HCT116 (cell line): ENCODE results near the gene RHOH. TPM values are rescaled to one million over a fixed set of nuclear protein-coding genes. Genes with fewer than 3 reads are reported as not detected.
"Not testable (repeated sequence)": the region's sequence is repeated elsewhere in the genome, so short reads cannot be mapped to it uniquely, and the experiment has no call there.

Source experiments
- ATAC-seq: fragments of 200-7000 bp; cut with Tn5 transposase; 2 replicates; pipeline ENCODE4 v1.9.1; 2020; ENCODE audit warnings: mild to moderate bottlenecking, moderate library complexity
- BruUV-seq: library from RNA; stranded (reverse); fragments of 400-500 nt; replicated peaks from 2 replicates; lab custom pipeline; 2021; lab: Mats Ljungman, UMichigan
- CTCF ChIA-PET: fragments of 300-600 bp; sonication (Branson Sonifier 250); formaldehyde crosslinking; loops from one replicate; lab custom pipeline; 2021; ENCODE audit warnings: antibody characterized with exemption; lab: Charles Lee
- POLR2A ChIA-PET: fragments of 300-600, 350-600 bp; sonication (Branson Sonifier 250); formaldehyde crosslinking; loops from one replicate; lab custom pipeline; 2021; ENCODE audit warnings: antibody characterized with exemption; lab: Charles Lee
- RAD21 ChIA-PET, 2 experiments: fragments of 300-600 bp; sonication (Branson Sonifier 250); formaldehyde crosslinking; loops; one replicate each; lab custom pipeline; 2023; ENCODE audit warnings: low total read pairs in 2 of 2; ENCODE audit not compliant: uncharacterized antibody in 2 of 2, unreplicated experiment in 2 of 2, low non-redundant PET in 1 of 2; lab: Charles Lee
- DNase-seq: peaks from one replicate; pipeline ENCODE4 v3.0.0-alpha.2; 2010; ENCODE audit warnings: low read depth, low spot score
- H2AFZ ChIP-seq: fragments of 200-600 bp; shearing (Covaris generic), sonication (generic); 2 replicates; pipeline ENCODE4 v1.6.1; 2017; ENCODE audit warnings: low read depth, mixed run types, mixed read lengths, antibody characterized with exemption, low read length; ENCODE audit not compliant: poor library complexity, severe bottlenecking
- H3K27ac ChIP-seq: 2 replicates; pipeline ENCODE4 v1.5.1; 2012; ENCODE audit warnings: low read depth, low read length
- H3K27me3 ChIP-seq: fragments of 200-600 bp; sonication (generic); 2 replicates; pipeline ENCODE4 v1.6.1; 2016; ENCODE audit warnings: mixed run types, low read length, mixed read lengths; ENCODE audit not compliant: insufficient read depth
- H3K36me3 ChIP-seq, 2 experiments: fragments of 200-500 bp in 1 of 2; fragments of 200-600 bp in 1 of 2; sonication (Bioruptor generic) in 1 of 2; sonication (generic) in 1 of 2; 2 replicates each; pipeline versions ENCODE4 v1.5.1 to v1.6.1; 2014 to 2016; ENCODE audit warnings: low read length in 2 of 2, inconsistent platforms in 1 of 2, mixed read lengths in 1 of 2, mixed run types in 1 of 2; ENCODE audit not compliant: insufficient read depth in 2 of 2, control insufficient read depth in 1 of 2
- H3K4me1 ChIP-seq, 2 experiments: fragments of 200-600 bp in 1 of 2; sonication (generic) in 1 of 2; 2 replicates each; pipeline versions ENCODE4 v1.5.1 to v1.6.1; 2012 to 2017; ENCODE audit warnings: low read length in 2 of 2, inconsistent platforms in 1 of 2, mild to moderate bottlenecking in 1 of 2, mixed read lengths in 1 of 2, mixed run types in 1 of 2, moderate library complexity in 1 of 2; ENCODE audit not compliant: insufficient read depth in 2 of 2, control insufficient read depth in 1 of 2
- H3K4me2 ChIP-seq: fragments of 200-600 bp; sonication (generic); 2 replicates; pipeline ENCODE4 v1.6.1; 2017; ENCODE audit warnings: mixed run types, low read length, mixed read lengths
- H3K4me3 ChIP-seq, 2 experiments: fragments of 200-600 bp in 1 of 2; sonication (generic) in 1 of 2; replicated peaks in 1 of 2; 2 replicates each; pipeline ENCODE4 v1.5.1; 2011 to 2016; ENCODE audit warnings: low read length in 2 of 2, control low read depth in 1 of 2, low read depth in 1 of 2, mild to moderate bottlenecking in 1 of 2, mixed read lengths in 1 of 2, mixed run types in 1 of 2
- H3K79me2 ChIP-seq: fragments of 200-600 bp; sonication (generic); 2 replicates; pipeline ENCODE4 v1.6.1; 2017; ENCODE audit warnings: mild to moderate bottlenecking, mixed run types, low read length, moderate library complexity, mixed read lengths; ENCODE audit not compliant: insufficient read depth
- H3K9ac ChIP-seq: fragments of 200-600 bp; sonication (generic); 2 replicates; pipeline ENCODE4 v1.6.1; 2016; ENCODE audit warnings: low read length, mixed read lengths
- H3K9me2 ChIP-seq: fragments of 200-600 bp; sonication (generic), shearing (Covaris generic); 2 replicates; pipeline ENCODE4 v1.6.1; 2017; ENCODE audit warnings: mixed run types, mild to moderate bottlenecking, moderate library complexity; ENCODE audit not compliant: insufficient read depth
- H3K9me3 ChIP-seq, 2 experiments: fragments of 200-500 bp in 1 of 2; fragments of 200-600 bp in 1 of 2; sonication (Bioruptor generic) in 1 of 2; sonication (generic) in 1 of 2; 2 replicates each; pipeline ENCODE4 v1.6.1; 2014 to 2017; ENCODE audit warnings: low read length in 2 of 2, mixed read lengths in 2 of 2, inconsistent platforms in 1 of 2, low read depth in 1 of 2, mild to moderate bottlenecking in 1 of 2, mixed run types in 1 of 2, moderate library complexity in 1 of 2; ENCODE audit not compliant: control insufficient read depth in 1 of 2, insufficient read depth in 1 of 2
- H4K20me1 ChIP-seq: fragments of 200-600 bp; sonication (generic), shearing (Covaris generic); 2 replicates; pipeline ENCODE4 v1.6.1; 2017; ENCODE audit warnings: mixed run types, mild to moderate bottlenecking, moderate library complexity; ENCODE audit not compliant: insufficient read depth
- ATF3 ChIP-seq: IDR thresholded peaks from 2 replicates; pipeline ENCODE4 v1.6.1; 2012
- CBX3 ChIP-seq: IDR thresholded peaks from 2 replicates; pipeline ENCODE4 v1.6.1; 2012; ENCODE audit warnings: low read depth
- CEBPB ChIP-seq: IDR thresholded peaks from 2 replicates; pipeline ENCODE4 v1.6.1; 2012; ENCODE audit warnings: low read depth
- CTCF ChIP-seq, 3 experiments: fragments of 200-600 bp in 1 of 3; sonication (generic) in 1 of 3; IDR thresholded peaks in 2 of 3; conservative IDR thresholded peaks in 1 of 3; 2 replicates each; pipeline ENCODE4 v1.5.1; 2012 to 2017; ENCODE audit warnings: low read depth in 2 of 3, low read length in 2 of 3, antibody characterized with exemption in 1 of 3, borderline replicate concordance in 1 of 3, control low read depth in 1 of 3, mild to moderate bottlenecking in 1 of 3, mixed read lengths in 1 of 3, mixed run types in 1 of 3, moderate library complexity in 1 of 3; ENCODE audit not compliant: insufficient read depth in 1 of 3
- ELF1 ChIP-seq: IDR thresholded peaks from 2 replicates; pipeline ENCODE4 v1.6.1; 2012; ENCODE audit warnings: low read depth, borderline replicate concordance
- EZH2 ChIP-seq: fragments of 200-600 bp; sonication (generic); IDR thresholded peaks from 2 replicates; pipeline ENCODE4 v1.6.1; 2017; ENCODE audit warnings: antibody characterized with exemption, mixed run types
- FOSL1 ChIP-seq: IDR thresholded peaks from 2 replicates; pipeline ENCODE4 v1.6.1; 2012; ENCODE audit warnings: low read depth
- MAX ChIP-seq: IDR thresholded peaks from 2 replicates; pipeline ENCODE4 v1.6.1; 2012
- POLR2AphosphoS5 ChIP-seq: IDR thresholded peaks from 2 replicates; pipeline ENCODE4 v1.6.1; 2011; ENCODE audit warnings: mild to moderate bottlenecking, low read depth, low read length, moderate library complexity
- RAD21 ChIP-seq: IDR thresholded peaks from 2 replicates; pipeline ENCODE4 v1.6.1; 2012; ENCODE audit warnings: low read depth, mild to moderate bottlenecking
- SIN3A ChIP-seq: IDR thresholded peaks from 2 replicates; pipeline ENCODE4 v1.6.1; 2012; ENCODE audit warnings: low read depth
- SP1 ChIP-seq: IDR thresholded peaks from 2 replicates; pipeline ENCODE4 v1.6.1; 2012; ENCODE audit warnings: low read depth
- SRF ChIP-seq: IDR thresholded peaks from 2 replicates; pipeline ENCODE4 v1.6.1; 2012; ENCODE audit warnings: low read depth
- TCF7L2 ChIP-seq: IDR thresholded peaks from 2 replicates; pipeline ENCODE4 v1.7.0; 2011; ENCODE audit warnings: borderline replicate concordance, inconsistent platforms; ENCODE audit not compliant: insufficient read depth, insufficient read length; ENCODE audit errors: extremely low read depth
- YY1 ChIP-seq: IDR thresholded peaks from 2 replicates; pipeline ENCODE4 v1.6.1; 2011; ENCODE audit warnings: low read length, low read depth, moderate library complexity, mild to moderate bottlenecking; ENCODE audit not compliant: insufficient replicate concordance; ENCODE audit errors: extremely low read depth
- ZFX ChIP-seq: fragments of 450-650 bp; IDR thresholded peaks from 2 replicates; pipeline ENCODE4 v1.6.1; 2017
- intact Hi-C: fragments of 100-400 bp; cut with micrococcal nuclease; formaldehyde crosslinking; loops from 2 replicates; pipeline ENCODE4 v1.10.0; 2022
- total RNA-seq: library from RNA; stranded (reverse); gene quantifications from one replicate; pipeline ENCODE4 v1.2.1, GENCODE V29; 2021; ENCODE audit not compliant: unreplicated experiment
- TF ChIP-seq, protein P1 (sequence below): IDR thresholded peaks from 2 replicates; pipeline ENCODE4 v1.6.1; 2011; ENCODE audit warnings: mild to moderate bottlenecking, low read length, moderate library complexity; ENCODE audit not compliant: insufficient replicate concordance; ENCODE audit errors: extremely low read depth

Gene RHOH
- total RNA-seq, 1 experiment from 2014 or later = 0.74 TPM

GRCh38 chr4:40147490-40147889 lies 49.3 kb upstream of the RHOH start:
- H3K27ac ChIP-seq, BruUV-seq, H4K20me1 ChIP-seq, H3K4me1 ChIP-seq, H3K27me3 ChIP-seq, ATAC-seq, intact Hi-C loops, RAD21 ChIA-PET, H3K9me2 ChIP-seq, CTCF ChIA-PET, H3K36me3 ChIP-seq, POLR2A ChIA-PET, H3K4me3 ChIP-seq, H3K4me2 ChIP-seq, H3K79me2 ChIP-seq, DNase-seq, H2AFZ ChIP-seq, H3K9ac ChIP-seq: not testable (repeated sequence)
- H3K9me3 ChIP-seq = peaks cover 3 to 18% of the 10 kb centered on the region in 2 experiments; a peak in 1 of 4 replicates

DNA sequence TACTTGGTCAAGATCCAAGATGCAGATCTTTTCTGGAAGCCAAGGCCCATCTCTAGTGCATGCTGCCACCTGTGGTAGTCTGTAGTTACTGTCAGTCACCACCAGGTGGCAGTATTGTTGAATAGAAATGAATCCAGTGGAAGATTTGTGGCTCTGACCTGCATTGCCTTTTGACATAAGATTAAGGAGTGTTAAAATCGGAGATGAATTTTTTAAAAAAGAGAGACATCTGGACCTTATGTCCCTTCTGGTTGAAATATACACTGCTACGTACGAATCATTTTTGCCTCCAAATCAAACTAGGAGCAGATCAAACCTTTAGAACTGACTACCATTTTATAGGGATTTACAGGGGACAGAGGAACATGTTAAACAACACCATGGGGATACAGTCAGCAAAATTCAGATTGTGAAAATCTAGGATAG lies 46.9 kb upstream of the RHOH start:
- Histone ChIP-seq H3K9me3 (peaks cover 3 to 18% of the 10 kb centered on the region in 2 experiments; a peak in 1 of 4 replicates), H4K20me1 (no peaks in the 10 kb centered on the region), H3K4me1 (no peaks in the 10 kb centered on the region), H3K4me2 (no peak overlapping the region), H3K36me3 (peaks cover 0 to 8% of the 10 kb centered on the region in 2 experiments; a peak in 1 of 4 replicates), H3K27me3 (no peaks in the 10 kb centered on the region), H3K9me2 (no peaks in the 10 kb centered on the region), H3K4me3 (no peak overlapping the region), H3K27ac (no peak overlapping the region), H3K9ac (no peak overlapping the region), H3K79me2 (no peaks in the 10 kb centered on the region), H2AFZ (no peak overlapping the region)
- ChIA-PET POLR2A (no interaction called here), RAD21 (no interaction called here), CTCF (interaction anchor here (0.7 to 0.8 kb wide), 2 partner anchors 19 to 160 kb away, joined by 3 to 6 read pairs; no protein-coding TSS in a partner anchor)
- BruUV-seq = no TSS peak
- intact Hi-C loops = loop anchor here (1.0 to 10.0 kb wide), 3 partner anchors 159 to 565 kb away; no protein-coding TSS in a partner anchor
- peak; percentile 71 for DNase-seq
- peak; percentile 80 for ATAC-seq
- TF ChIP-seq POLR2AphosphoS5 (no peak), CEBPB (no peak), RAD21 (peak; percentile 86), SP1 (no peak), CTCF (IDR thresholded peaks at IDR 0.05 in 2 of 3, conservative IDR thresholded peaks at IDR 0.05 in 1 of 3; ENCODE audit: borderline replicate concordance in 1 of 3, insufficient read depth in 1 of 3, low read depth in 2 of 3, low read length in 2 of 3) (peak; percentile 71 to 83 (median 79)), ELF1 (no peak), SIN3A (no peak), FOSL1 (no peak), MAX (no peak), CBX3 (peak; percentile 39; the same call in 1 of the 2 replicates), ATF3 (no peak), ZFX (no peak), YY1 (no peak), TCF7L2 (no peak), SRF (no peak), EZH2 (no peak)
- TF ChIP-seq, protein P1, sequence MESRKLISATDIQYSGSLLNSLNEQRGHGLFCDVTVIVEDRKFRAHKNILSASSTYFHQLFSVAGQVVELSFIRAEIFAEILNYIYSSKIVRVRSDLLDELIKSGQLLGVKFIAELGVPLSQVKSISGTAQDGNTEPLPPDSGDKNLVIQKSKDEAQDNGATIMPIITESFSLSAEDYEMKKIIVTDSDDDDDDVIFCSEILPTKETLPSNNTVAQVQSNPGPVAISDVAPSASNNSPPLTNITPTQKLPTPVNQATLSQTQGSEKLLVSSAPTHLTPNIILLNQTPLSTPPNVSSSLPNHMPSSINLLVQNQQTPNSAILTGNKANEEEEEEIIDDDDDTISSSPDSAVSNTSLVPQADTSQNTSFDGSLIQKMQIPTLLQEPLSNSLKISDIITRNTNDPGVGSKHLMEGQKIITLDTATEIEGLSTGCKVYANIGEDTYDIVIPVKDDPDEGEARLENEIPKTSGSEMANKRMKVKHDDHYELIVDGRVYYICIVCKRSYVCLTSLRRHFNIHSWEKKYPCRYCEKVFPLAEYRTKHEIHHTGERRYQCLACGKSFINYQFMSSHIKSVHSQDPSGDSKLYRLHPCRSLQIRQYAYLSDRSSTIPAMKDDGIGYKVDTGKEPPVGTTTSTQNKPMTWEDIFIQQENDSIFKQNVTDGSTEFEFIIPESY = no peak
